HepG2 (cell line): ENCODE data around the gene ZNF511. TPM values are rescaled to one million over a fixed set of nuclear protein-coding genes. Genes with fewer than 3 reads are reported as not detected.

Experiments used
- ATAD3A ChIP-seq: sonication (generic); formaldehyde crosslinking; IDR thresholded peaks from 2 replicates; pipeline ENCODE4 v1.4.0; 2020; ENCODE audit warnings: missing genetic modification reagents
- BATF2 ChIP-seq: sonication (generic); formaldehyde crosslinking; IDR thresholded peaks from 2 replicates; pipeline ENCODE4 v1.8.0; 2022; ENCODE audit warnings: mild to moderate bottlenecking, missing genetic modification reagents, moderate library complexity
- CEBPZ ChIP-seq: IDR thresholded peaks from 2 replicates; pipeline ENCODE4 v1.6.1; 2012; ENCODE audit warnings: low read length, improper control_type of control experiment
- HNRNPLL ChIP-seq: fragments of 200-400 bp; formaldehyde crosslinking; IDR thresholded peaks from 2 replicates; pipeline ENCODE4 v1.6.1; 2017; ENCODE audit warnings: mild to moderate bottlenecking, low read depth, low read length; ENCODE audit not compliant: poor library complexity, severe bottlenecking
- MXI1 ChIP-seq: IDR thresholded peaks from 3 replicates; pipeline ENCODE4 v1.6.1; 2012; ENCODE audit warnings: low read depth, low read length, inconsistent platforms, borderline replicate concordance
- NFE2L1 ChIP-seq: sonication (generic); formaldehyde crosslinking; IDR thresholded peaks from 2 replicates; pipeline ENCODE4 v1.4.0; 2020; ENCODE audit warnings: missing genetic modification reagents, mild to moderate bottlenecking, borderline replicate concordance
- NR2C2 ChIP-seq: sonication (generic); formaldehyde crosslinking; IDR thresholded peaks from 2 replicates; pipeline ENCODE4 v1.4.0; 2020; ENCODE audit warnings: missing genetic modification reagents, mild to moderate bottlenecking, moderate library complexity, borderline replicate concordance
- PTBP1 ChIP-seq: fragments of 200-400 bp; formaldehyde crosslinking; IDR thresholded peaks from 2 replicates; pipeline ENCODE4 v1.6.1; 2018; ENCODE audit warnings: low read length, low read depth; ENCODE audit not compliant: poor library complexity, severe bottlenecking
- SP5 ChIP-seq: IDR thresholded peaks from 2 replicates; pipeline ENCODE4 v1.6.1; 2016; ENCODE audit warnings: low read depth, borderline replicate concordance
- ZNF383 ChIP-seq: sonication (generic); formaldehyde crosslinking; IDR thresholded peaks from 2 replicates; pipeline ENCODE4 v1.4.0; 2020; ENCODE audit warnings: missing genetic modification reagents, mild to moderate bottlenecking, borderline replicate concordance
- ZNF552 ChIP-seq: sonication (generic); formaldehyde crosslinking; IDR thresholded peaks from 2 replicates; pipeline ENCODE4 v1.9.0; 2022; ENCODE audit warnings: missing genetic modification reagents, mild to moderate bottlenecking, borderline replicate concordance
- ZNF615 ChIP-seq: sonication (generic); formaldehyde crosslinking; IDR thresholded peaks from 2 replicates; pipeline ENCODE4 v1.5.0; 2020; ENCODE audit warnings: mild to moderate bottlenecking, missing genetic modification reagents, borderline replicate concordance
- polyA plus RNA-seq, 8 experiments: library from polyadenylated mRNA; depleted of rRNA in 3 of 8; stranded (reverse) in 7 of 8; unstranded in 1 of 8; fragments of >200 nt; fragmentation: Illumina TruSeq in 4 of 8; extraction: Trizol in 4 of 8; gene quantifications; 2 replicates each; pipeline versions ENCODE4 v1.2.1 to v1.2.3, GENCODE V29; 2011 to 2016; ENCODE audit warnings: low read depth in 4 of 8, missing spikeins in 1 of 8, mixed read lengths in 1 of 8; ENCODE audit not compliant: insufficient read depth in 1 of 8
- total RNA-seq, 5 experiments: library from RNA; depleted of rRNA; stranded (reverse); fragments of >200 nt; fragmentation: Illumina TruSeq; extraction: Trizol; gene quantifications; 2 replicates each; pipeline ENCODE4 v1.2.3, GENCODE V29; 2016; ENCODE audit warnings: low read depth in 1 of 5
- TF ChIP-seq, protein P1 (sequence below): sonication (generic); formaldehyde crosslinking; IDR thresholded peaks from 2 replicates; pipeline ENCODE4 v1.5.1; 2020; ENCODE audit warnings: mild to moderate bottlenecking, missing genetic modification reagents, moderate library complexity
- TF ChIP-seq, protein P2 (sequence below): sonication (generic); formaldehyde crosslinking; IDR thresholded peaks from 2 replicates; pipeline ENCODE4 v1.4.0; 2020; ENCODE audit warnings: mild to moderate bottlenecking, missing genetic modification reagents
- TF ChIP-seq, protein P3 (sequence below): sonication (generic); formaldehyde crosslinking; IDR thresholded peaks from 2 replicates; pipeline ENCODE4 v1.8.1; 2023; ENCODE audit warnings: mild to moderate bottlenecking, missing genetic modification reagents

ZNF511 gene
- total and polyA plus RNA-seq, 2 of the 13 experiments (the other 11 are each of a cell fraction or from before 2014, with no cell fraction given), result 35.6 to 66.4 TPM

GRCh38 chr10:133334503-133335245 is 26.0 kb downstream of the ZNF511 start (continued):
- TF ChIP-seq, protein P1, sequence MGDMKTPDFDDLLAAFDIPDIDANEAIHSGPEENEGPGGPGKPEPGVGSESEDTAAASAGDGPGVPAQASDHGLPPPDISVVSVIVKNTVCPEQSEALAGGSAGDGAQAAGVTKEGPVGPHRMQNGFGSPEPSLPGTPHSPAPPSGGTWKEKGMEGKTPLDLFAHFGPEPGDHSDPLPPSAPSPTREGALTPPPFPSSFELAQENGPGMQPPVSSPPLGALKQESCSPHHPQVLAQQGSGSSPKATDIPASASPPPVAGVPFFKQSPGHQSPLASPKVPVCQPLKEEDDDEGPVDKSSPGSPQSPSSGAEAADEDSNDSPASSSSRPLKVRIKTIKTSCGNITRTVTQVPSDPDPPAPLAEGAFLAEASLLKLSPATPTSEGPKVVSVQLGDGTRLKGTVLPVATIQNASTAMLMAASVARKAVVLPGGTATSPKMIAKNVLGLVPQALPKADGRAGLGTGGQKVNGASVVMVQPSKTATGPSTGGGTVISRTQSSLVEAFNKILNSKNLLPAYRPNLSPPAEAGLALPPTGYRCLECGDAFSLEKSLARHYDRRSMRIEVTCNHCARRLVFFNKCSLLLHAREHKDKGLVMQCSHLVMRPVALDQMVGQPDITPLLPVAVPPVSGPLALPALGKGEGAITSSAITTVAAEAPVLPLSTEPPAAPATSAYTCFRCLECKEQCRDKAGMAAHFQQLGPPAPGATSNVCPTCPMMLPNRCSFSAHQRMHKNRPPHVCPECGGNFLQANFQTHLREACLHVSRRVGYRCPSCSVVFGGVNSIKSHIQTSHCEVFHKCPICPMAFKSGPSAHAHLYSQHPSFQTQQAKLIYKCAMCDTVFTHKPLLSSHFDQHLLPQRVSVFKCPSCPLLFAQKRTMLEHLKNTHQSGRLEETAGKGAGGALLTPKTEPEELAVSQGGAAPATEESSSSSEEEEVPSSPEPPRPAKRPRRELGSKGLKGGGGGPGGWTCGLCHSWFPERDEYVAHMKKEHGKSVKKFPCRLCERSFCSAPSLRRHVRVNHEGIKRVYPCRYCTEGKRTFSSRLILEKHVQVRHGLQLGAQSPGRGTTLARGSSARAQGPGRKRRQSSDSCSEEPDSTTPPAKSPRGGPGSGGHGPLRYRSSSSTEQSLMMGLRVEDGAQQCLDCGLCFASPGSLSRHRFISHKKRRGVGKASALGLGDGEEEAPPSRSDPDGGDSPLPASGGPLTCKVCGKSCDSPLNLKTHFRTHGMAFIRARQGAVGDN, result peak; percentile 40; the same call in 1 of the 2 replicates
- no peak for TF ChIP-seq NR2C2 (CRISPR knock-in tag)
- TF ChIP-seq NFE2L1 (CRISPR knock-in tag), result no peak
- no peak for TF ChIP-seq ATAD3A
- TF ChIP-seq ZNF552 (CRISPR knock-in tag), result no peak
- TF ChIP-seq HNRNPLL, result peak; percentile 36
- no peak for TF ChIP-seq SP5 (CRISPR knock-in tag)
- TF ChIP-seq ZNF383 (CRISPR knock-in tag), result no peak
- 0 out of 2 replicates have a peak, but pooled peaks have one; percentile 24 for TF ChIP-seq BATF2
- TF ChIP-seq, protein P2, sequence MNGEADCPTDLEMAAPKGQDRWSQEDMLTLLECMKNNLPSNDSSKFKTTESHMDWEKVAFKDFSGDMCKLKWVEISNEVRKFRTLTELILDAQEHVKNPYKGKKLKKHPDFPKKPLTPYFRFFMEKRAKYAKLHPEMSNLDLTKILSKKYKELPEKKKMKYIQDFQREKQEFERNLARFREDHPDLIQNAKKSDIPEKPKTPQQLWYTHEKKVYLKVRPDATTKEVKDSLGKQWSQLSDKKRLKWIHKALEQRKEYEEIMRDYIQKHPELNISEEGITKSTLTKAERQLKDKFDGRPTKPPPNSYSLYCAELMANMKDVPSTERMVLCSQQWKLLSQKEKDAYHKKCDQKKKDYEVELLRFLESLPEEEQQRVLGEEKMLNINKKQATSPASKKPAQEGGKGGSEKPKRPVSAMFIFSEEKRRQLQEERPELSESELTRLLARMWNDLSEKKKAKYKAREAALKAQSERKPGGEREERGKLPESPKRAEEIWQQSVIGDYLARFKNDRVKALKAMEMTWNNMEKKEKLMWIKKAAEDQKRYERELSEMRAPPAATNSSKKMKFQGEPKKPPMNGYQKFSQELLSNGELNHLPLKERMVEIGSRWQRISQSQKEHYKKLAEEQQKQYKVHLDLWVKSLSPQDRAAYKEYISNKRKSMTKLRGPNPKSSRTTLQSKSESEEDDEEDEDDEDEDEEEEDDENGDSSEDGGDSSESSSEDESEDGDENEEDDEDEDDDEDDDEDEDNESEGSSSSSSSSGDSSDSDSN, result peak; percentile 31; the same call in 1 of the 2 replicates
- no peak for TF ChIP-seq PTBP1
- TF ChIP-seq MXI1, result no peak
- TF ChIP-seq, protein P3, sequence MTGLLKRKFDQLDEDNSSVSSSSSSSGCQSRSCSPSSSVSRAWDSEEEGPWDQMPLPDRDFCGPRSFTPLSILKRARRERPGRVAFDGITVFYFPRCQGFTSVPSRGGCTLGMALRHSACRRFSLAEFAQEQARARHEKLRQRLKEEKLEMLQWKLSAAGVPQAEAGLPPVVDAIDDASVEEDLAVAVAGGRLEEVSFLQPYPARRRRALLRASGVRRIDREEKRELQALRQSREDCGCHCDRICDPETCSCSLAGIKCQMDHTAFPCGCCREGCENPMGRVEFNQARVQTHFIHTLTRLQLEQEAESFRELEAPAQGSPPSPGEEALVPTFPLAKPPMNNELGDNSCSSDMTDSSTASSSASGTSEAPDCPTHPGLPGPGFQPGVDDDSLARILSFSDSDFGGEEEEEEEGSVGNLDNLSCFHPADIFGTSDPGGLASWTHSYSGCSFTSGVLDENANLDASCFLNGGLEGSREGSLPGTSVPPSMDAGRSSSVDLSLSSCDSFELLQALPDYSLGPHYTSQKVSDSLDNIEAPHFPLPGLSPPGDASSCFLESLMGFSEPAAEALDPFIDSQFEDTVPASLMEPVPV, result no peak
- TF ChIP-seq ZNF615 (CRISPR knock-in tag), result no peak
- TF ChIP-seq CEBPZ, result no peak
